ENCODE measurements around the gene KIAA0753. TPM values are rescaled to one million over a fixed set of nuclear protein-coding genes. Genes with fewer than 3 reads are reported as not detected.

Gene KIAA0753
- polyA plus RNA-seq, 1 donor, result 43.7 TPM

GRCh38 chr17:6549384-6550036, 91.0 kb downstream of the KIAA0753 start:
- no peak for DNase-seq

- no peak for DNase-seq
These were observed 91.8 kb downstream of the KIAA0753 start for GRCh38 chr17:6548578-6549330.

GRCh38 chr17:6548034-6548433, 92.5 kb downstream of the KIAA0753 start:
- no peak for DNase-seq

- no peak for DNase-seq
These were observed 93.2 kb downstream of the KIAA0753 start for GRCh38 chr17:6547336-6547735.

- no peak for DNase-seq
These were observed 94.3 kb downstream of the KIAA0753 start for GRCh38 chr17:6546069-6546718.

- DNase-seq, result no peak
These were observed 95.2 kb downstream of the KIAA0753 start for GRCh38 chr17:6545291-6545690.

- DNase-seq, result no peak
These were observed 96.5 kb downstream of the KIAA0753 start for GRCh38 chr17:6544011-6544370.

- no peak for DNase-seq
These were observed 97.2 kb downstream of the KIAA0753 start for GRCh38 chr17:6543079-6544010.

GRCh38 chr17:6542577-6542976, 97.9 kb downstream of the KIAA0753 start:
- DNase-seq, result no peak

- DNase-seq, result no peak
These were observed 98.6 kb downstream of the KIAA0753 start for GRCh38 chr17:6541886-6542285.

GRCh38 chr17:6539871-6540270, 100.6 kb downstream of the KIAA0753 start:
- no peak for DNase-seq

- DNase-seq, result no peak
These were observed 103.9 kb downstream of the KIAA0753 start for GRCh38 chr17:6536566-6537065.

- no peak for DNase-seq
These were observed 104.5 kb downstream of the KIAA0753 start for GRCh38 chr17:6536053-6536452.

- DNase-seq, result no peak
These were observed 105.5 kb downstream of the KIAA0753 start for GRCh38 chr17:6534846-6535514.

- no peak for DNase-seq
These were observed 108.0 kb downstream of the KIAA0753 start for GRCh38 chr17:6532441-6532885.

GRCh38 chr17:6531575-6531974, 108.9 kb downstream of the KIAA0753 start:
- DNase-seq, result no peak

GRCh38 chr17:6530324-6530920, 110.1 kb downstream of the KIAA0753 start:
- DNase-seq, result no peak

- no peak for DNase-seq
These were observed 112.0 kb downstream of the KIAA0753 start for GRCh38 chr17:6528557-6528956.

Measured in left kidney (tissue), 2 donors.